DMS 273 treated with DMSO at 0.1 percent for 48 hours (cell line): ENCODE results near the gene LRRC8E.

Experiments used
- DNase-seq: peaks from one replicate; lab custom pipeline; 2025; lab: John Stamatoyannopoulos, UW

LRRC8E gene

GRCh38 chr19:7868326-7868670, 20.0 kb upstream of the LRRC8E start:
- DNase-seq, result no peak

GRCh38 chr19:7868671-7869452, 19.4 kb upstream of the LRRC8E start:
- DNase-seq, result no peak

DNA sequence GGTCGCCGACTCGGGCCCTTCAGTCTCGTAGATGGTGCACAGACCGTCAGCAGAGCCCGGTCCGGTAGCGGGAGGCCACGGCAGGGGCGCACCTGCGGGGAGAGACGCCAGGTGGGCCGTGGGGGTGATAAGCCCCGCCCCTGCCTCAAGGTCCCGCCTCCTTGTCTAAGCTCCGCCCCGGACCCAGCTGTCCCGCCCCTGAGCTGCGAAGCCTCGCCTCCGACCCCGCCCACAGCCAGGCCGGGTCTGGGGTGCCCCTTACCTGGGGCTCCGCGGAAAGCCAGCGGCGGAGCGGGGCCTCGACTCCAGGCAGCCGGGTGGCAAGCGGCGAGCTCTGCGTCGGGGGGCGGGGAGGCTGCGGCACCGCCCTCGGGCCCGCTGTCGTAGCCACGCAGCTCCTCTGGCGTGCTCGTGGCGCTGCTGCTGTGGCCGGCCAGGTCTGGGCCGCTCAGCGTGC, 18.8 kb upstream of the LRRC8E start:
- DNase-seq, result no peak

DNA sequence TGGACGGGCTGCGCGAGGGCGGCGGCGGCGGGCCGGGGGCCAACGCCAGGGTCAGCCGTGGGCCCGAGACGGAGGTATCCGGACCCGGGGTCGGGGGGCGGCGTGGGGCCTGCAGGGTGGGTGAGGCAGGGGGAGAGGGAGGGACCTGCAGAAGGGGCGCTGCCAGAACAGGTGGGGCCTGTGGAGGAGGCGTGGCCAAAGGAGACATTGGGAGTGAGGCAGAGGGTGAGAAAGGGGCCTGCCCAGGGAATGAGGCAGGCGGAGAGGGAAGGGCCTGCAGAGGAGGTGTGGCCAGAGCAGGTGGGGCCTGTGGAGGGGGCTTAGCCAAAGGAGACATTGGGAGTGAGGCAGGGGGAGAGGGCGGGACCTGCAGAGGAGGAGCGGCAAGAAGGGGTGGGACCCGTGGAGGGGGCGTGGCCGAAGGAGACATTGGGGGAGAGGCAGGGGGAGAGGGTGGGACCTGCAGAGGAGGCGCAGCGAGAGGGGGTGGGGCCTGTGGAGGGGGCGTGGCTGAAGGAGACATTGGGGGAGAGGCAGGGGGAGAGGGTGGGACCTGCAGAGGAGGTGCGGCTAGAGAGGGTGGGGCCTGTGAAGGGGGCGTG, 18.3 kb upstream of the LRRC8E start:
- no peak for DNase-seq

DNA sequence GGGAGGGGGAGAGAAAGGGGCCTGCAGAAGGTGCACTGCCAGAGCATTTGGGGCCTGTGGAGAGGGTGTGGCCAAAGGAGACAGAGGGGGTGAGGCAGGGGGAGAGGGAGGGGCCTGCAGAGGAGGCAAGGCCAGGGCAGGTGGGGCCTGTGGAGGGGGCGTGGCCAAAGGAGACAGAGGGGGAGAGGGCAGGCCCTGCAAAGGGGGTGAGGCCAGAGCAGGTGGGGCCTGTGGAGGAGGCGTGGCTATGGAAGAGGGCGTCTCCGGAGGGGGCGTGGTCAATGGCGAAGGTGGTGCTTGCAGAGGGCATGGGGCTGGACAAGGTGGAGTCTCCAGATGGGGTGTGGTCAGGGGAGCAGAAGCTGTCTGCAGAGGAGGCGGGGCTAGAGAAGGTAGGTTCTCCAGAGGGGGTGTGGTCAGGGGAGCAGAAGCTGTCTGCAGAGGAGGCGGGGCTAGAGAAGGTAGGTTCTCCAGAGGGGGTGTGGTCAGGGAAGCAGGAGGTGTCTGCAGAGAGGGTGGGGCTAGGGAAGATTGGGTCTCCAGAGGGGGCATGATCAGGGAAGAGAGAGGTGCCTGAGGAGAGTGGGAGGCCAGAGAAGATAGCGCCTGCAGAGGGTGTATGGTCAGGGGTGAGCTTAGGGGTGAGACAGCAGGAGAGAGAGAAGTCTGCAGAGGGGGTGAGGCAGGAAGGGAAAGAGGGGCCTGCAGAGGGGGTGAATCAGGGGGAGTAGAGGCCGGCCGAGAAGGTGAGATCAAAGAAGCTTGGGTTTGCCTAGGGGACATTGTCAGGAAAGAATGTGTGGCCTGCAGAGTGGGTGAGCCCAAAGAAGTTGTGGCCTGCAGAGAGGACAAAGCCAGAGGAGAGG, 17.5 kb upstream of the LRRC8E start:
- DNase-seq, result no peak

- peak; percentile 75 for DNase-seq
Observed at GRCh38 chr19:7871437-7872305, 16.6 kb upstream of the LRRC8E start.

DNA sequence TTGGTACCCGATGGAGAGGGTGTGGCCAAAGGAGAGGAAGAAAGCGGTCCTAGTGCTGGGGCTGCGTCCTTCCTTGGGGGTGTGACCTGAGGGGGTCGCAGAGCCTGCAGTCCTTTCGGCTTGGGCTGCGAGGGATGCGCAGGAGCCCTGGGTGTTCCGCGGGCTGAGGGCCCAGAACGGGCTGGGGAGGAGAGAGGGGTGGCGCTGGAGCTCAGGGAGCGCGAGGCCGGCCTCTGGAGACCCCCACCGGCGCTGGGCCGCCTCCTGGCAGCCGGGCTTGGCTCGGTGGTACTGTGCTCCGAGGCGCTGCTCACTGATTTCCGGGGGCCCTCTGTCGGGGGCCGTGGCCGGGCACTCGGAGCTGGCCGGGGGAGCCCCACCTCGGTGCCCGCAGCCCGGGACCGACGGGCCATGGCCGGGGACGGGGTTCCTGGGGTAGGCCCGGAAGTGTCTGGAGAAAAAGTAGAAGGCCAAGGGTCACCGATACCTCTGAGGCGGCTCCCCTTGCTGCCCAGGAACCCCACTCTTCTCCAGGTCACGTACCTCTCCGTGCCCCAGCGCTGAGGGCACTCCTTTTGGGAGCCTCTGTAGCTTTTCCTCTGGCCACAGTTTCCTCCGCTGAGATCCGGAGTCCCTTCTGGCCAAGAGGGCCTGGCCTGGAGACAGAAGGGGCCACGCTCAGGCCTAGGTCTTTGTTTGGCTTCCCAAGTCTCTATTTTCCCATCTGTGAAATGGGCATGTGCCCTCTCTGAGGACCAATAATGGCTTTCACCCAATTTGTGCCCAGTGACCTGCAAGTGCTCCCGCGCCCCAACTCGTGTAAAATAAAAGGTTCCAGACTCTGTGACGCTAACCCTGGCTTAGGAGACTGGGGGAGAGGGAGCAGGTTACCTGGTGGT, 15.8 kb upstream of the LRRC8E start:
- DNase-seq, result no peak

DNA sequence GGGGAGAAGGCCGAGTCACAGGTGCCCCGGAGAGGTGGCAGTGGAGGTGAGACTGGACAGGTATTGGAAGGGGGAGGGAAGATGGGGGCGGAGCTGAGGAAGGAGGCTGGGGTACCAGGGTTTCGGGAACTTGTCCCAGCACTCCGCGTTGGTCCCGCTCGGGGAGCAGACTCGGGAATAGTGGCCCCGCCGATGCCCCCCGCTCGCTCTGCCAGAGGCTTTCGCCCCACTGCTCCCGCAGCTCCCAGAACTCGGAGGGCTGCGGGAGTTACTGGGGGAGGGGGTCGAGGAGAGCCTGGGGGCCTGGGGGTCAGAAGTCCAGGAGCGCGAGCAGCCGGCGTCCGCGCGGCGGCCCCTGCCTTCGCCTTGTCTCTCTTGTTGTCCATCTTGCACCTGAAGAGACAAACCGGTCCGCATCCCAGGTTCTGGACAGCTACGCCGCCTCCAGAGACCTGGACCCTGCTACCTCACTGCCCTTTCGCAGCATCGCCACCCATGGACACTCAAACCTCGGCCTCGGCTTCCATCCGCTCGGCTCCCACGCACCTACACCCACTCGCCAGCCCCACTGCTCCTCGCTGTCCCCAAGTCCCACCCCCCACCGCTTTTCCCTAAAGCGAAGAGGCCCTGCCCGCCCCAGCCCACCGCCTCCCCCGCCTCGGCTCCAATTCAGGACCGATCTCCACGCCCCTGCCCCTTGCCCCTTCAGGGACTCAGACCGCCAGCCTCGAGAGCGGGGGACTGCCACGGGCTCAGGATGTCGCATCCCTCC, 14.8 kb upstream of the LRRC8E start:
- DNase-seq, result no peak

DNA sequence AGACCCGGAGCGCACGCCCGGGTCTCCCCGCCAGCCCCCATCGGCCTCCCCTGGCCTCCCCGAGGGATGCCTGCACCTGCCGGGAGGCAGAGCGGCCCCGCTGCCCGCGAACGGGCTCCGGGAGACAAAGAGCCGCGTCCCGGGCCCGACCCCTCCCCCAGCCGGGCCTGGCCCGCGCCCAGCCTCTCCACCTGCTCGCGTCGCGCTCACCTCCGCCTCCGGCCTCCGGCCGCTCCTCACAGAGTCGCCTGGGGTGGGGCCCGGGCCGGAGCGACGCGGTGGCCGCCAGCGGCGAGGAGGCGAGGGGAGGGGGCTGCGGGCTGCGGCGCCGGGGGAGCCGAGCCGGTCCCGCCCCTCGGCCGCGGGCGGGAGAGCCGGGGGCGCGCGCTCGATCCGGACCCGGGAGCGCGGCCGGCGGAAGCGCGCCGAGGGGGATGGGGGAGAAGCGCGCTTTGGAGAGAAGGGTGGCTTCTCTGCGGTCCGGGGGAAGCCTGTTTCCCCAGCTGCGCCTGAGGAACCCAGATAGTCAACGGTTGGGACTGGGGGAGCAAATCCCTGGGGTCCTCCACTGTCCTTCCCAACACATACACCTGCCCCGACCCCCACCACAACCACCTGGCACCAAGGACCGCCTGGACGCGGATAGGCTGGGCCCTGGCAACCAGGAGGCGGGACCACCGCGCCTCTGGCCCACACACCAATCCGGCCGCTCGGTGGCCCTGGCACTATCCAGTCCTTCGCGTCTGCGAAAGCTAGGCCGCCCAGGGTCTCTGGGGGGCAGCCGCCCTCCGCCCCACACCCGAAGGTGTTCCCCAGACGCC, 14.0 kb upstream of the LRRC8E start, which contains the start of gene PRR36:
Gene PRR36, minus strand, starts transcription at position 315 of the 821 bp plus-strand sequence. CDS start 701 bp downstream, outside the sequence.
- DNase-seq, result peak; percentile 22

DNA sequence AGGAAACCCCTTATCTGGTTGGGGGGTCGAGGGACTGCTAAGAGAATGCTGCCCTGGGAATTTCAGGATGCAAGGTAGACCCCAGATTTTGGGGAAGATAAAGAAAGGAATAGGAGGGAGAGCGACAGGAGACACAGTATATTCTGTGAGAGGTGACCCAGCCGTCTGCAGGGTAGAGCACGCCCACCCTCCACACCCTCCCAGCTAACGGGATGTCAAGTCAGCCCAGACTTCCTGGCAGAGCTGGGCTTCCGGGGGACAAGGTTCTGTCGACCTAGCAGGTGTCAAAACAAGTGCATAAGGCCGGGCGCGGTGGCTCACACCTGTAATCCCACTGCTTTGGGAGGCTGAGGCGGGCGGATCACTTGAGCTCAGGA, 13.4 kb upstream of the LRRC8E start:
- no peak for DNase-seq

DNA sequence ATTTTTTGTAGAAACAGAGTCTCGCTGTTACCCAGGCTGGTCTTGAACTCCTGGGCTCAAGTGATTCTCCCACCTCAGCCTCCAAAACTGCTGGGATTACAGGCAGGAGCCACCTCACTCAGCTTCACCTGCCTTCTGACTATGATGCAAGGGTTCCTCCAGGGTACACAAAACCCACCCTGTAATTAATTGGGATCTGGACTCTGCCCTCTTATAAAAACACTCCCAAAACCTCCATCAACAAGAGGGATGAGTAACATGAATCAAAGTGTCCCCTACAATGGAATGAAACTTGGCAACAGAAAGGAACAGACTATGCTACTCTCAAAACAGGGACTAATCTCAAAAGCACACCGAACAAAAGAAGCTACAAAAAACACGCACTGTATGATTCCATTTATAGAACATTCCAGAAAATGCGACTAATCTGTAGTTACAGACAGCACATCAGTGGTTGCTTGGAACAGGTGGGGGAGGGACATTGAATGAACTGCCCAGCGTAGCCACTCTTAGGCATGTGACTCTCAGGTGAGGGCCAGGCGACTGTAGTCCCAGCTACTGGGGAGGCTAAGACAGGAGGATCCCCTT, 11.0 kb upstream of the LRRC8E start:
- DNase-seq, result no peak

- DNase-seq, result no peak
Observed at GRCh38 chr19:7879111-7879807, 9.1 kb upstream of the LRRC8E start.

GRCh38 chr19:7879836-7880235, 8.5 kb upstream of the LRRC8E start:
- peak; percentile 63 for DNase-seq

DNA sequence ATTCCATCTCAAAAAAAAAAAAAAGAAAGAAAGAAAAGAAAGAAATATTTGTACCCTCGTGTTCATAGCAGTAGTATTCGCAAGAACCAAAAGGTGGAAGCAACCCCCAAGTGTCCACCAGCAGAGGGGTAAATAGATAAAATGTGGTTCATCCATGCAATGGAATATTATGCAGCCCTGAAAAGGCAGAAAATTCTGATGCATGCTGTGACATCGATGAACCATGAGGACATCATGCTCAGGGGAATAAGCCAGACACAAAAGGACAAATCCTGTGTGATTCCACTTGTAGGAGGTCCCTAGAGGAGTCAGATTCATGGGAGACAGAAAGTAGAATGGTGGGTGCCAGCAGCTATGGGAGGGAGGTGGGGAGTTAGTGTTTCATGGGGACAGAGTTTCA, 6.4 kb upstream of the LRRC8E start:
- no peak for DNase-seq

- DNase-seq, result no peak
Observed at GRCh38 chr19:7883105-7883504, 5.2 kb upstream of the LRRC8E start.

DNA sequence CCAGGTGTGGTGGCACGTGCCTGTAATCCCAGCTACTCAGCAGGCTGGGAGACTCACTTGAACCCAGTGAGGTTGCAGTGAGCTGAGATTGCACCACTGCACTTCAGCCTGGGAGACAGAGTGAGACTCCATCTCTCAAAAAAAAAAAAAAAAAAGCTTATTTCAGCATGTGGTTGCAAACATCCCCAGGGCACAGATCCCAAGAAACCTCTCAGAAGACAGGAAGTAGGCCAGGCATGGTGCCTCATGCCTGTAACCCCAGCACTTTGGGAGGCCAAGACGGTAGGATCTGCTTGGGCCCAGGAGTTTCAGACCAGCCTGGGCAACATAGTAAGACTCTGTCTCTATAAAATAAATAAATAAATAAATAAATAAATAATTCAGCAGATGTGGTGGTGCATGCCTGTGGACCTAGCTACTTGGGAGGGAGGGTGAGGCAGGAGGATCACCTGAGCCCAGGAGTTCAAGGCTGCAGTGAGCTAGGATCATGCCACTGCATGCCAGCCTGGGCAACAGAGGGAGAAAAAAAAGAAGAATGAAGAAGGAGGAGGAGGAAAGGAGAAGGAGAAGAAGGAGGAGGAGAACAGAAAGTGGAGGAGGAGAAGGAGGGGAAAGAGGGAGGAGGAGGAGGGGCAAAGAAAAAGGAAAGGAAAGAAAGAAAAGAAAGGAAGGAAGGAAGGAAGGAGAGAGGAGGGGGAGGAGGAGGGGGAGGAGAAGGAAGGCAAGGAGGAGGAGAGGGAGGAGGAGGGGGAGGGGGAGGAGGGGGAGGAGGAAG, 4.3 kb upstream of the LRRC8E start:
- no peak for DNase-seq

- DNase-seq, result no peak
Observed at GRCh38 chr19:7885818-7886217, 2.5 kb upstream of the LRRC8E start.
